ENCODE results near the gene UBE2D4.

DNA sequence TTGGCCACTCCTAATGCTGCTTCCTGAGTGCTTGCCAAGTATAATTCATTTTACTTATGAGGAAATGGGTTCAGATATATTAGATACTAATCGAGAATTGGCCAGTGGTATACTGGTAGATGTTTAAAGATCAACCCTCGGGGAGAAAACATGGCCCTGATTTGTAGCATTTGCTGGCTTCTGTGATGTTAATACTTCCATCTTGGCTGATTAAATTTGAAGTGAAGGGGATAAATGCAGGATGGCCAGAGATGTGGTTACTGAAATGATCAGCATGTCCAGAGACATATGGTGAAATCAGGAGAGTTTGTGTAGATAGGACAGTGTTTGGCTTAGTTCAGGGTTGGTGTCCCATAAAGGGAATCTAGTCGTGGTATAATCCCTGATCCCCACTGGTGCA lies 11.2 kb downstream of the UBE2D4 start:
- TF ChIP-seq POLR2A (IDR thresholded peaks at IDR 0.05) (no peak), POLR2AphosphoS5 (IDR thresholded peaks at IDR 0.05) (no peak)
